Measurements from ENCODE around the gene UNC45B. TPM values are rescaled to one million over a fixed set of nuclear protein-coding genes. Genes with fewer than 3 reads are reported as not detected.
"Not testable (repeated sequence)": the region's sequence is repeated elsewhere in the genome, so short reads cannot be mapped to it uniquely, and the experiment has no call there.

Gene UNC45B
- total RNA-seq, 1 experiment from 2014 or later, result 0.07 TPM

DNA sequence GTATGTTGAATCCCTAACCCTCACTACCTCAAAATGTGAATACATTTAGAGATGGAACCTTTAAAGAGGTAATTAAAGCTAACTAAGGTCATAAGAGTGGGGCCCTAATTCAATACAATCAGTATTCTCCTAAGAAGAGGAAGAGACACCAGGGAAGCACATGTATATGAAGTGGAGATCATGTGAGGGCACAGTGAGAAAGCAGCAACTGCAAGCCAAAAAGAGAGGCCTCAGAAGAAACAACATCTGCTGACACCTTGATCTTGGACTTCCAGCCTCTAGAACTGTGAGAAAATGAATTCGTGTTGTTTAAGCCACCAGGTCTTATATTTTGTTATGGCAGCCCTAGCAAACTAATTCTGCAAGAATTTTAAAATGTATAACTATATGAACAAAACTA lies 82.0 kb downstream of the UNC45B start:
- ATAC-seq (no peak), DNase-seq (ENCODE audit: low spot score) (no peak)
- H3K27ac Mint-ChIP-seq, result no peak overlapping the region
- H3K9me3 Mint-ChIP-seq, result peaks cover 12% of the 10 kb centered on the region
- POLR2A ChIA-PET, result no interaction called here
- no peaks in the 10 kb centered on the region for H3K36me3 Mint-ChIP-seq
- H3K4me1 Mint-ChIP-seq, result no peaks in the 10 kb centered on the region
- no peak for TF ChIP-seq ETV6 (CRISPR knock-in tag; IDR thresholded peaks at IDR 0.05)
- no peak for TF ChIP-seq OVOL2 (CRISPR knock-in tag; IDR thresholded peaks at IDR 0.05; ENCODE audit: borderline replicate concordance)
- TF ChIP-seq CREM (CRISPR knock-in tag; IDR thresholded peaks at IDR 0.05), result no peak
- no peak for TF ChIP-seq PRRX2 (CRISPR knock-in tag; IDR thresholded peaks at IDR 0.05)
- no peak for TF ChIP-seq ZBTB21 (CRISPR knock-in tag; IDR thresholded peaks at IDR 0.05; ENCODE audit: borderline replicate concordance)
- H3K27me3 Mint-ChIP-seq (ENCODE audit: low read depth), result peaks cover 12% of the 10 kb centered on the region
- H3K4me3 Mint-ChIP-seq, result no peak overlapping the region
- CTCF ChIA-PET, result no interaction called here

- CTCF ChIA-PET; H3K36me3 Mint-ChIP-seq; H3K4me1 Mint-ChIP-seq; H3K4me3 Mint-ChIP-seq; DNase-seq (ENCODE audit: low spot score); H3K27ac Mint-ChIP-seq; ATAC-seq: not testable (repeated sequence)
- Mint-ChIP-seq H3K9me3 (peaks cover 10% of the 10 kb centered on the region), H3K27me3 (ENCODE audit: low read depth) (peaks cover 29% of the 10 kb centered on the region)
- POLR2A ChIA-PET, result interaction anchor here (0.6 kb wide), 1 partner anchor 112 kb away, joined by 3 read pairs; no protein-coding TSS in a partner anchor
Observed at GRCh38 chr17:35234315-35234714, 86.7 kb downstream of the UNC45B start.

- no peak for ATAC-seq
- Mint-ChIP-seq H3K27me3 (ENCODE audit: low read depth) (peaks cover 29% of the 10 kb centered on the region), H3K27ac (no peak overlapping the region), H3K4me3 (no peak overlapping the region), H3K4me1 (no peaks in the 10 kb centered on the region), H3K36me3 (no peaks in the 10 kb centered on the region), H3K9me3 (peaks cover 2% of the 10 kb centered on the region)
- ChIA-PET POLR2A (no interaction called here), CTCF (no interaction called here)
- no peak for TF ChIP-seq JUN (CRISPR knock-in tag; IDR thresholded peaks at IDR 0.05)
- TF ChIP-seq ARID4B (CRISPR knock-in tag; IDR thresholded peaks at IDR 0.05; ENCODE audit: borderline replicate concordance), result no peak
- TF ChIP-seq, protein P1, sequence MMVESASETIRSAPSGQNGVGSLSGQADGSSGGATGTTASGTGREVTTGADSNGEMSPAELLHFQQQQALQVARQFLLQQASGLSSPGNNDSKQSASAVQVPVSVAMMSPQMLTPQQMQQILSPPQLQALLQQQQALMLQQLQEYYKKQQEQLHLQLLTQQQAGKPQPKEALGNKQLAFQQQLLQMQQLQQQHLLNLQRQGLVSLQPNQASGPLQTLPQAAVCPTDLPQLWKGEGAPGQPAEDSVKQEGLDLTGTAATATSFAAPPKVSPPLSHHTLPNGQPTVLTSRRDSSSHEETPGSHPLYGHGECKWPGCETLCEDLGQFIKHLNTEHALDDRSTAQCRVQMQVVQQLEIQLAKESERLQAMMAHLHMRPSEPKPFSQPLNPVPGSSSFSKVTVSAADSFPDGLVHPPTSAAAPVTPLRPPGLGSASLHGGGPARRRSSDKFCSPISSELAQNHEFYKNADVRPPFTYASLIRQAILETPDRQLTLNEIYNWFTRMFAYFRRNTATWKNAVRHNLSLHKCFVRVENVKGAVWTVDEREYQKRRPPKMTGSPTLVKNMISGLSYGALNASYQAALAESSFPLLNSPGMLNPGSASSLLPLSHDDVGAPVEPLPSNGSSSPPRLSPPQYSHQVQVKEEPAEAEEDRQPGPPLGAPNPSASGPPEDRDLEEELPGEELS (CRISPR knock-in tag; IDR thresholded peaks at IDR 0.05), result no peak
- no peak for TF ChIP-seq ZBTB21 (CRISPR knock-in tag; IDR thresholded peaks at IDR 0.05; ENCODE audit: borderline replicate concordance)
- no peak for TF ChIP-seq MYBL2 (CRISPR knock-in tag; IDR thresholded peaks at IDR 0.05)
- TF ChIP-seq, protein P2, sequence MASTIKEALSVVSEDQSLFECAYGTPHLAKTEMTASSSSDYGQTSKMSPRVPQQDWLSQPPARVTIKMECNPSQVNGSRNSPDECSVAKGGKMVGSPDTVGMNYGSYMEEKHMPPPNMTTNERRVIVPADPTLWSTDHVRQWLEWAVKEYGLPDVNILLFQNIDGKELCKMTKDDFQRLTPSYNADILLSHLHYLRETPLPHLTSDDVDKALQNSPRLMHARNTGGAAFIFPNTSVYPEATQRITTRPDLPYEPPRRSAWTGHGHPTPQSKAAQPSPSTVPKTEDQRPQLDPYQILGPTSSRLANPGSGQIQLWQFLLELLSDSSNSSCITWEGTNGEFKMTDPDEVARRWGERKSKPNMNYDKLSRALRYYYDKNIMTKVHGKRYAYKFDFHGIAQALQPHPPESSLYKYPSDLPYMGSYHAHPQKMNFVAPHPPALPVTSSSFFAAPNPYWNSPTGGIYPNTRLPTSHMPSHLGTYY (CRISPR knock-in tag; IDR thresholded peaks at IDR 0.05), result no peak
- no peak for TF ChIP-seq ZNF121 (CRISPR knock-in tag; IDR thresholded peaks at IDR 0.05)
- TF ChIP-seq, protein P3, sequence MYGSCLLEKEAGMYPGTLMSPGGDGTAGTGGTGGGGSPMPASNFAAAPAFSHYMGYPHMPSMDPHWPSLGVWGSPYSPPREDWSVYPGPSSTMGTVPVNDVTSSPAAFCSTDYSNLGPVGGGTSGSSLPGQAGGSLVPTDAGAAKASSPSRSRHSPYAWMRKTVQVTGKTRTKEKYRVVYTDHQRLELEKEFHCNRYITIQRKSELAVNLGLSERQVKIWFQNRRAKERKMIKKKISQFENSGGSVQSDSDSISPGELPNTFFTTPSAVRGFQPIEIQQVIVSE (CRISPR knock-in tag; IDR thresholded peaks at IDR 0.05; ENCODE audit: borderline replicate concordance), result no peak
- TF ChIP-seq, protein P4, sequence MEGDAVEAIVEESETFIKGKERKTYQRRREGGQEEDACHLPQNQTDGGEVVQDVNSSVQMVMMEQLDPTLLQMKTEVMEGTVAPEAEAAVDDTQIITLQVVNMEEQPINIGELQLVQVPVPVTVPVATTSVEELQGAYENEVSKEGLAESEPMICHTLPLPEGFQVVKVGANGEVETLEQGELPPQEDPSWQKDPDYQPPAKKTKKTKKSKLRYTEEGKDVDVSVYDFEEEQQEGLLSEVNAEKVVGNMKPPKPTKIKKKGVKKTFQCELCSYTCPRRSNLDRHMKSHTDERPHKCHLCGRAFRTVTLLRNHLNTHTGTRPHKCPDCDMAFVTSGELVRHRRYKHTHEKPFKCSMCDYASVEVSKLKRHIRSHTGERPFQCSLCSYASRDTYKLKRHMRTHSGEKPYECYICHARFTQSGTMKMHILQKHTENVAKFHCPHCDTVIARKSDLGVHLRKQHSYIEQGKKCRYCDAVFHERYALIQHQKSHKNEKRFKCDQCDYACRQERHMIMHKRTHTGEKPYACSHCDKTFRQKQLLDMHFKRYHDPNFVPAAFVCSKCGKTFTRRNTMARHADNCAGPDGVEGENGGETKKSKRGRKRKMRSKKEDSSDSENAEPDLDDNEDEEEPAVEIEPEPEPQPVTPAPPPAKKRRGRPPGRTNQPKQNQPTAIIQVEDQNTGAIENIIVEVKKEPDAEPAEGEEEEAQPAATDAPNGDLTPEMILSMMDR (IDR thresholded peaks at IDR 0.05), result no peak
- TF ChIP-seq TEAD4 (CRISPR knock-in tag; IDR thresholded peaks at IDR 0.05), result no peak
- TF ChIP-seq ZNF396 (CRISPR knock-in tag; IDR thresholded peaks at IDR 0.05; ENCODE audit: borderline replicate concordance), result no peak
- TF ChIP-seq NFYB (CRISPR knock-in tag; conservative IDR thresholded peaks at IDR 0.05; ENCODE audit: low read depth), result no peak
- TF ChIP-seq, protein P5, sequence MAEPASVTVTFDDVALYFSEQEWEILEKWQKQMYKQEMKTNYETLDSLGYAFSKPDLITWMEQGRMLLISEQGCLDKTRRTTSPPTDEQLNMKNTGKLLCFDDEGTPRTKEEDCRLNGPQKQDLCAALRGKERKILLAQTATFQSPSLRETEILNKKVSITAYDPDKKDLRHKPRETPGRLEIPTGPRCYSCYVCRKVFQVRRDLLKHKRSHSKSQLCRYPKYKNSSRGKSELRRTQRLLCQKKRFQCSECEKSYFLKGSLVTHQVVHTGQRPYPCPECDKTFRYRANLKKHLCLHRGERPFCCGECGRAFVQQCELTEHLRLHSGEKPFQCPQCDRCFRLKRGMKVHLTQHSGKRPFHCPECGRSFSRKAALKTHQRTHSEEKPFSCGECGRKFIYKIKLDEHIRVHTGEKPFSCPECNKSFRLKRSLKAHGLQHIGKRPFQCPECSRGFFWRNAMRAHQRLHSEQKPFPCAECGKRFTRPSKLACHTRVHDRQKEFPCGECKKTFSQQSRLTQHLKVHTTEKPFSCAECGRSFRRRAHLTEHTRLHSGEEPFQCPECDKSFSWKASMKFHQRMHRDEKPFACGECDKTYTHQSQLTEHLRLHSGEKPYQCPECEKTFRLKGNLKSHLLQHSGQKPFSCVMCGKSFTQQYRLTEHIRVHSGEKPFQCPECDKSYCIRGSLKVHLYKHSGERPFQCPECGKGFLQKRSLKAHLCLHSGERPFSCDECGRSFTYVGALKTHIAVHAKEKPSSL (CRISPR knock-in tag; conservative IDR thresholded peaks at IDR 0.05), result no peak
- no peak for TF ChIP-seq NFE2L1 (CRISPR knock-in tag; IDR thresholded peaks at IDR 0.05)
- no peak for DNase-seq (ENCODE audit: low spot score)
Observed at GRCh38 chr17:35235289-35235688, 87.7 kb downstream of the UNC45B start.
